ENCODE data around the gene HS3ST2.

DNA sequence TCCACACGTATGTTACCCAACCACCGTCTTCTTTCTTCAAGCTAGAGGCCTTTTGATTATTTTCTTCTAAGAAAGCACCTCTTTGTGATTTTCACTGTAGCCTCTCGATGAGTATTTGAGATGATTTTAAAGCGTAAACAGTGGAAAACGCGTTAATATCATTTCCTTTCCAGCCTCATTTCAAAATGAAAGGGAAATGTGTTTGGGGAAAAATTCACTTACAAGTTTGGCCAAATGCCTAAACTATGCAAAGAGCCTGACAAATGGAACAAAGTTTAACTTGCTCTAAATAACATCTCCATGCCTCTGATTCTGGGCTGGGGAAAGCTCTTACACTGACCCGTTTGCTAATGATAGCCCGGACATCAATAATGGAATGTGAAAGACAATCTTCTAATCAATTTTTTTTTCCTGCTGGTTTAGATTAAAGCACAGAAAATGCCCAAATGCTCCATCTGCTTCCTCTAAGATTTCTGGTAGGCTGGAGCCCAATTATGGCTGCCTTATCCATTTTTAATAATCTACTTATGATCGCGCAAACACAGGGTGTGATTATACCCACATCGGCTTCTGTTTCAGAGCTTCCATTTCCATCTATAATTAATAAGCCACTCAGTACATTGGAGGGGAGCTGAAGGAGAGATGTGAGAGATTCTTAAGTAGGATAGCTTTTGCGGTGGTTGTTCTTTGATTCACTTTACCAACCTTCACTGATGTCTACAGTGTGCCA, 43.5 kb downstream of the HS3ST2 start:
- TF ChIP-seq, protein P1, sequence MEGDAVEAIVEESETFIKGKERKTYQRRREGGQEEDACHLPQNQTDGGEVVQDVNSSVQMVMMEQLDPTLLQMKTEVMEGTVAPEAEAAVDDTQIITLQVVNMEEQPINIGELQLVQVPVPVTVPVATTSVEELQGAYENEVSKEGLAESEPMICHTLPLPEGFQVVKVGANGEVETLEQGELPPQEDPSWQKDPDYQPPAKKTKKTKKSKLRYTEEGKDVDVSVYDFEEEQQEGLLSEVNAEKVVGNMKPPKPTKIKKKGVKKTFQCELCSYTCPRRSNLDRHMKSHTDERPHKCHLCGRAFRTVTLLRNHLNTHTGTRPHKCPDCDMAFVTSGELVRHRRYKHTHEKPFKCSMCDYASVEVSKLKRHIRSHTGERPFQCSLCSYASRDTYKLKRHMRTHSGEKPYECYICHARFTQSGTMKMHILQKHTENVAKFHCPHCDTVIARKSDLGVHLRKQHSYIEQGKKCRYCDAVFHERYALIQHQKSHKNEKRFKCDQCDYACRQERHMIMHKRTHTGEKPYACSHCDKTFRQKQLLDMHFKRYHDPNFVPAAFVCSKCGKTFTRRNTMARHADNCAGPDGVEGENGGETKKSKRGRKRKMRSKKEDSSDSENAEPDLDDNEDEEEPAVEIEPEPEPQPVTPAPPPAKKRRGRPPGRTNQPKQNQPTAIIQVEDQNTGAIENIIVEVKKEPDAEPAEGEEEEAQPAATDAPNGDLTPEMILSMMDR (IDR thresholded peaks at IDR 0.05): no peak
- no peak for TF ChIP-seq POLR2A (IDR thresholded peaks at IDR 0.05)
- TF ChIP-seq EP300 (IDR thresholded peaks at IDR 0.05): no peak
